DOHH2 (cell line): ENCODE results near the gene BMX.

Experiments used
- H3F3A ChIP-seq: fragments of 200-600 bp; sonication (generic), shearing (Covaris generic); 2 replicates; pipeline ENCODE4 v1.6.0; 2016; ENCODE audit warnings: antibody characterized with exemption, mild to moderate bottlenecking; ENCODE audit not compliant: control insufficient read depth, insufficient read depth
- H3K27ac ChIP-seq: fragments of 200-600 bp; sonication (generic); 2 replicates; pipeline ENCODE4 v1.5.1; 2014; ENCODE audit warnings: low read depth, mild to moderate bottlenecking, low read length, moderate library complexity
- H3K27me3 ChIP-seq: fragments of 200-600 bp; sonication (generic); 2 replicates; pipeline ENCODE4 v1.6.1; 2014; ENCODE audit warnings: mild to moderate bottlenecking, low read length, mixed read lengths; ENCODE audit not compliant: control insufficient read depth
- H3K36me3 ChIP-seq: fragments of 200-600 bp; sonication (generic); 2 replicates; pipeline ENCODE4 v1.6.1; 2014; ENCODE audit warnings: mild to moderate bottlenecking, low read length, moderate library complexity, mixed read lengths; ENCODE audit not compliant: control insufficient read depth
- H3K4me1 ChIP-seq: fragments of 200-600 bp; sonication (generic); 2 replicates; pipeline ENCODE4 v1.6.1; 2014; ENCODE audit warnings: mild to moderate bottlenecking, low read length, mixed read lengths; ENCODE audit not compliant: control insufficient read depth
- H3K4me2 ChIP-seq: fragments of 200-600 bp; sonication (generic); 2 replicates; pipeline ENCODE4 v1.6.0; 2014; ENCODE audit warnings: mild to moderate bottlenecking, low read length, moderate library complexity
- H3K4me3 ChIP-seq: fragments of 200-600 bp; sonication (generic); 2 replicates; pipeline ENCODE4 v1.5.1; 2014; ENCODE audit warnings: mild to moderate bottlenecking, low read length, mixed read lengths
- H3K79me2 ChIP-seq: fragments of 200-600 bp; sonication (generic); 2 replicates; pipeline ENCODE4 v1.6.1; 2014; ENCODE audit warnings: mild to moderate bottlenecking, low read length, mixed read lengths; ENCODE audit not compliant: control insufficient read depth
- H3K9me2 ChIP-seq: fragments of 200-600 bp; sonication (generic); replicated peaks from 2 replicates; pipeline ENCODE4 v1.6.1; 2014; ENCODE audit warnings: mild to moderate bottlenecking, low read length, mixed read lengths; ENCODE audit not compliant: control insufficient read depth
- H3K9me3 ChIP-seq: fragments of 200-600 bp; sonication (generic); 2 replicates; pipeline ENCODE4 v1.6.1; 2014; ENCODE audit warnings: antibody characterized with exemption, low read length, mixed read lengths; ENCODE audit not compliant: control insufficient read depth, insufficient read depth
- H4K20me1 ChIP-seq: fragments of 200-600 bp; sonication (generic); 2 replicates; pipeline ENCODE4 v1.6.0; 2014; ENCODE audit warnings: low read depth, mild to moderate bottlenecking, antibody characterized with exemption, low read length, moderate library complexity; ENCODE audit not compliant: control insufficient read depth, insufficient read depth
- EZH2phosphoT487 ChIP-seq: fragments of 200-600 bp; sonication (generic); IDR thresholded peaks from 2 replicates; pipeline ENCODE4 v1.6.1; 2017; ENCODE audit warnings: borderline replicate concordance, mild to moderate bottlenecking, antibody characterized with exemption, low read length, moderate library complexity, mixed read lengths
- TF ChIP-seq, protein P1 (sequence below): fragments of 200-600 bp; sonication (generic); IDR thresholded peaks from one replicate; pipeline ENCODE4 v1.5.1; 2014; ENCODE audit warnings: antibody characterized with exemption, mild to moderate bottlenecking, low read depth, low read length; ENCODE audit not compliant: poor library complexity, severe bottlenecking

BMX gene

DNA sequence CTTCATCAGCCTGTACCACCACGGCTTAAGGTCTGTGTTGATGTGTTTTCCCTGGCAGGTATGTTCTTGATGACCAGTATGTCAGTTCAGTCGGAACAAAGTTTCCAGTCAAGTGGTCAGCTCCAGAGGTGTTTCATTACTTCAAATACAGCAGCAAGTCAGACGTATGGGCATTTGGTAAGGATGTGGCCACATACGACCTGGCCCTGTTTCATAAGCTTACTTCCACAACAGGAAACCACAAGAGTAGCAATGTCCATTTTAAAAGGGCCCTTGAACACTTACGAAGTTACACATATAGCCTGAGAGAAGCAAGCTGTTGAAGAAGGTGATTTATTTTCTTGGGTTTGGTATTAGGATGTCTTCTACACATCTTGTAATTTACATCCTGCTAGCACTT is 46.1 kb downstream of the BMX start:
- no peaks in the 10 kb centered on the region for H3K9me3 ChIP-seq
- no peaks in the 10 kb centered on the region for H3F3A ChIP-seq
- H3K4me2 ChIP-seq: no peak overlapping the region
- no peaks in the 10 kb centered on the region for H3K4me1 ChIP-seq
- no peaks in the 10 kb centered on the region for H3K27me3 ChIP-seq
- no peaks in the 10 kb centered on the region for H4K20me1 ChIP-seq
- H3K36me3 ChIP-seq: no peaks in the 10 kb centered on the region
- H3K9me2 ChIP-seq: no peaks in the 10 kb centered on the region
- H3K27ac ChIP-seq: no peak overlapping the region
- no peak for TF ChIP-seq EZH2phosphoT487
- TF ChIP-seq, protein P1, sequence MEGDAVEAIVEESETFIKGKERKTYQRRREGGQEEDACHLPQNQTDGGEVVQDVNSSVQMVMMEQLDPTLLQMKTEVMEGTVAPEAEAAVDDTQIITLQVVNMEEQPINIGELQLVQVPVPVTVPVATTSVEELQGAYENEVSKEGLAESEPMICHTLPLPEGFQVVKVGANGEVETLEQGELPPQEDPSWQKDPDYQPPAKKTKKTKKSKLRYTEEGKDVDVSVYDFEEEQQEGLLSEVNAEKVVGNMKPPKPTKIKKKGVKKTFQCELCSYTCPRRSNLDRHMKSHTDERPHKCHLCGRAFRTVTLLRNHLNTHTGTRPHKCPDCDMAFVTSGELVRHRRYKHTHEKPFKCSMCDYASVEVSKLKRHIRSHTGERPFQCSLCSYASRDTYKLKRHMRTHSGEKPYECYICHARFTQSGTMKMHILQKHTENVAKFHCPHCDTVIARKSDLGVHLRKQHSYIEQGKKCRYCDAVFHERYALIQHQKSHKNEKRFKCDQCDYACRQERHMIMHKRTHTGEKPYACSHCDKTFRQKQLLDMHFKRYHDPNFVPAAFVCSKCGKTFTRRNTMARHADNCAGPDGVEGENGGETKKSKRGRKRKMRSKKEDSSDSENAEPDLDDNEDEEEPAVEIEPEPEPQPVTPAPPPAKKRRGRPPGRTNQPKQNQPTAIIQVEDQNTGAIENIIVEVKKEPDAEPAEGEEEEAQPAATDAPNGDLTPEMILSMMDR: no peak
- H3K79me2 ChIP-seq: no peaks in the 10 kb centered on the region
- no peak overlapping the region for H3K4me3 ChIP-seq

- H3K9me2 ChIP-seq: no peaks in the 10 kb centered on the region
- no peak overlapping the region for H3K4me3 ChIP-seq
- H3K79me2 ChIP-seq: no peaks in the 10 kb centered on the region
- H3K27me3 ChIP-seq: no peaks in the 10 kb centered on the region
- no peaks in the 10 kb centered on the region for H3F3A ChIP-seq
- no peaks in the 10 kb centered on the region for H3K9me3 ChIP-seq
- H3K36me3 ChIP-seq: no peaks in the 10 kb centered on the region
- H3K4me1 ChIP-seq: no peaks in the 10 kb centered on the region
- H3K4me2 ChIP-seq: no peak overlapping the region
- TF ChIP-seq, protein P1: no peak
- TF ChIP-seq EZH2phosphoT487: no peak
- no peaks in the 10 kb centered on the region for H4K20me1 ChIP-seq
- no peak overlapping the region for H3K27ac ChIP-seq
Observed at GRCh38 chrX:15547356-15547755, 46.7 kb downstream of the BMX start.

GRCh38 chrX:15549189-15550012 is 48.8 kb downstream of the BMX start:
- Histone ChIP-seq H3F3A (no peaks in the 10 kb centered on the region), H3K27ac (no peak overlapping the region)
- TF ChIP-seq, protein P1: no peak
- TF ChIP-seq EZH2phosphoT487: no peak

More at GRCh38 chrX:15549189-15550012, 48.8 kb downstream of the BMX start:
- Histone ChIP-seq H3K36me3 (no peaks in the 10 kb centered on the region), H3K9me2 (no peaks in the 10 kb centered on the region), H3K4me3 (no peak overlapping the region), H4K20me1 (no peaks in the 10 kb centered on the region), H3K27me3 (no peaks in the 10 kb centered on the region), H3K79me2 (no peaks in the 10 kb centered on the region), H3K4me1 (no peaks in the 10 kb centered on the region), H3K9me3 (no peaks in the 10 kb centered on the region), H3K4me2 (no peak overlapping the region)
